Epidermal melanocyte (primary cell): ENCODE data around the gene KAT7.

Experiments used
- DNase-seq: peaks from one replicate; pipeline ENCODE4 v3.0.0; 2011; ENCODE audit warnings: low spot score; ENCODE audit not compliant: insufficient read length

The KAT7 gene

GRCh38 chr17:49841548-49841947 lies 53.1 kb downstream of the KAT7 start:
- no peak for DNase-seq

GRCh38 chr17:49842371-49842770 lies 53.9 kb downstream of the KAT7 start:
- DNase-seq: no peak

DNA sequence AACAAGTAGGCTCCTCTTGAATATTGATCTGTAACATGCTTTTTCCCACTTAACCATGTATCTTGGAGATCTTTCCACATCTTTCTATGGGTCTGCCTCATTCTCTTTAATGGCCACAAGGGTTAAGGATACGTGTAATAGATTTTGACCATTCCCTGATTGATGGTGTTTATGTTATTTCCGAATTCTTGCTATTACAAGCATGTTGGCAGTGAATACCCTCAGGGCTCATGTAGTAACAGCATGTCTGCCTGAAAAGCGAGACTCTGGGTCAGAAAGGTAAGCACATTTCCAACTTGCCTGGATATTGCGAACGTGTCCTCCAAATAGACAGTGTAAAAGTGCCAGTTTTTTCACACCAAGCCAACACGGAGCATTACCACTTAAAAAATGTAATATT lies 54.4 kb downstream of the KAT7 start:
- no peak for DNase-seq

GRCh38 chr17:49843774-49844350 lies 55.4 kb downstream of the KAT7 start:
- no peak for DNase-seq

DNA sequence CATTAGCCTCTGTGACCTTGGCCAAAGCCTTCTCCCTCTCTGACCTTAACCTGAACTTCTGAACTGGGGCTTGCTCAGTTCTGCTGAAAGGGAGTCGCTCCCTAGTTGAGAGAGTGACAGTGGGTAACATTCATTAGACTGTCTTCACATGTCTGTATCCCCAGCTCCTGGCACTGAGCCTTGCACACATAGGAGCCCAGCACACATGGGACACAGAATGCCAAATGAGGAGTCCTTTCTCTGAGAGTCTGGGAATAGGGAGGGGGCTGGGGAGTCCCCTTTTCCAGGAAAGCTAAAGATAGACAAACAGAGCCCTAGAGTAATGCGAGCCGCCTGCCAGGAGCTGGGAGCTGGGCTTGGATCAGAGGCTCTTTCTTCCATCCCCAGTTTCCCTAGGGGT lies 56.8 kb downstream of the KAT7 start:
- no peak for DNase-seq

- no peak for DNase-seq
Measured at GRCh38 chr17:49846938-49847712, 58.6 kb downstream of the KAT7 start.

- no peak for DNase-seq
Measured at GRCh38 chr17:49848019-49848473, 59.6 kb downstream of the KAT7 start, which contains the start of gene TAC4. TAC4 (minus strand) TSS chr17:49848069; CDS start chr17:49848017, 52 bp downstream.

- no peak for DNase-seq
Measured at GRCh38 chr17:49848739-49849138, 60.3 kb downstream of the KAT7 start.

DNA sequence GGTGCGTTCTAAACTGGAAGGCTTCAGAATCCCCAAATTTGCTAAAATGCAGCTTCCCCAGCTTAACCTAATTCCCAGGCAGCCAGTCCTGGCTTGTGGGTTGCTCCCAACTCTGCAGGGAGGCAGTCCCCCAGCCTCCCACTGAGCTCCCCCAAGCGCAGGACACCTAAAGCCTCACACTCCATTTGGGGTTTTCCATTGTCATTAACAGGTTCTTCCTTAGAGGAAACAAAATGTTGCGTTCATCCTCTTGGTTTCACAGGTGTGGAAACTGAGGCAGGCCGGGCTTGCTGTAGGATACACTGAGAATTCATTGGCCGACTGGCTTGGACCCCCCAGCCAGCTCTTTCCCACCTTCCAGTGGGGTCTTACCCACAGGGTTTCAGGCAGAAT lies 61.7 kb downstream of the KAT7 start:
- DNase-seq: no peak

- DNase-seq: no peak
Measured at GRCh38 chr17:49850772-49851386, 62.4 kb downstream of the KAT7 start.

DNA sequence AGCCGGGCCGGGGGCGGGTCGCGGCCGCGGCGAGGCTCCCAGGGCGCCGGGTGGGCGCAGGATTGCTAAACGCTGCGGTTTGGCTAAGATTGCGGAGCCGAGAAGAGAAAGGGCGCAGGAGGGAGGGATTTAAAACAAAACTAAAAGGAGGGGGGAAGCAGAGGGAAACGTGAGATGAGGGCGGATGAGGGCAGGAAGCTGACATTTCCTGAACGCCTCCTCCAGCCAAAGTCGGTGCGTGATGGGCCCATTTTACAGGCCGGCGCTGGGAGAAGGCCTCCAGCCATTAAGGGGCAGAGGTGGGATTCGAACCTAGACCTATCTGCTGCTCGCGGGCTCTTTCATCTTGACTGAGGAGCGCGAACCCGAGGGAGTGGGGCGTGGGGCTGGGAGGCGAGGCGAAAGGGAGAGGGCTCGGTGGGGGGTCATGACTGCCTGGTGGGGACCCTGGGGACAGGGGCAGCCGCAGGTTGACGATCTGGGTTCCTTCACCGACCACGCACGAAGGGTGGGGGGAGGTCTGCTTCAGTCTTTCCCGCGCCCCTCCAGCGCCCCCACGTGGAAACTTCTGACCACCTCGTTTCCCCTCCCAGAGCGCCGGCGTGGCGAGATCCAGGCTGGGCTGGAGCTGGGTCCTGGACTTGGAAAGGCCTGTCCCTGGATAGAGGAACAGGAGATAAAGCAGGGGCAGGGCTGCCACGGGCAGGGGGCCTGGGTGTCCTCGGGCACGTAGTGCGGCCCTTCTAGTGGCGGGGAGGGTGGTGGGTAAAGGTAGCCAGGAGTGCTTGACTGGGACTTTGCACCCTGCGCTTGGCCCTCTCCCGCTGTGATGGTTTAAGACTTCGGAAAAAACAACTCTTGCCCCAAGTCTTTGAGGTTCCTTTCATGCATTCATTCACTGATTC lies 63.2 kb downstream of the KAT7 start:
- DNase-seq: no peak

DNA sequence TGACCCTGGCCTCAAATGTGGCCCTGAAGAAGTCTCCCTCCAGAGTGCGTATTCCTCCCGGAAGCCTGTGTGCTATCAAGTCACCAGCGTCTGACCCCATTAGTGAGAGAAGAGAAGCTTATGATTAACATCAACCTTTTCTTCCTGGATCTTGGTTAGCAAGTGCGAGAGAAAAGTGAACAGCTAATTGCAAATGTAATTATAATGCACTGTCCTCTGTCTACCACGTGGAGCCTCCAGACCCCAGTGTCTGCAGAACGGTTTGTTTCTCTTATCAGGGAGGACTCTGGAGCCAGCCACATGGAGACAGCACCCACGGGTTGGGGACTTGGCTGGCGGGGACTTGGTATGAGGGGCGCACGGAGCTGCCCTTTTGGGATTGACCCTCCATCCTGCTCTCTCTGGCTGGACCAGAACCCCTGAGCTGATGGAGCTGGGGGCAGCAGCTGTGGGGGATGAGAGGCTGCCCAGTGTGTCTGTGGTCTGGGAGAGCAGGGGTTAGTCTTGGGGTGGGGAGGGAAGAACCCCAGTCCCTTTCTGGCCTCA lies 65.1 kb downstream of the KAT7 start:
- no peak for DNase-seq

DNA sequence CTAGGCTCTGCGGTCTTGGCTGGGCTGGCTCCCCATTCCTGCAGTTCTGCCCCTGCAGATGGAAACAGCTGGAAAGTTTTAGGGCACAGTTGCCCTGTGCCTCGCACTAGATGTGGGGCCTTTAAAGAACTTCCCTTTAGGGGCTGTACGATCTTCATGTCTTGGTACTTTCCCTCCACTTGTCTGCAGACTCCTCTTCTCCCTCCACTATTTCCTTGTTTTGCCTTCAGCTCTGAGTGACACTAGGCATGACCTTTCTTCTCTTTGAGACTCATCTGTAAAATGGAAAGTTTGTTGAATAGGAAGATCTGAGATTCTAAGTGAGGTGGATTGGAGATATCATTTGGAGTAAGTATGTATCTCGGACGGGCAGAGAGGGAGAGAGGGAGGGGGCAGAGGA lies 65.6 kb downstream of the KAT7 start:
- DNase-seq: no peak

DNA sequence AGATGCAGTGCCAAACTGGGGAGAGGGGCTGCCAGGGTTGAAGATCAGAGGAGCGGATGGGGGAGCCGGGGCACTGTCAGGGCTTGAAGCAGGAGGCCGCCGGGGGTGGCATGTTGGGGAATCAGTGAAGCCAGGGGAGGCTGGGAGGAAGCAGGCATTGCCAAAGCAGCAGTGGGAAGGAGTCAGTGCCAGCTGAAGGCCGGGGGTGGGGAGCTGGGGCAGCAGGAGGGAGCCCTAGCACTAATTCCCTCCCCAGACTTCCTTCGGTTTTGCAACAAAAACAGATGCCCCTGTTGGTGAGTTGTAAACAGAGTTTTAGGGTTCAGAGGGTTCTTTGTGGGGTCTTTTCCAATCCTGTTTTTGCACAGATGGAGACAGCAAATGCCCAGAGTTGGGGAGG lies 70.3 kb downstream of the KAT7 start:
- no peak for DNase-seq

DNA sequence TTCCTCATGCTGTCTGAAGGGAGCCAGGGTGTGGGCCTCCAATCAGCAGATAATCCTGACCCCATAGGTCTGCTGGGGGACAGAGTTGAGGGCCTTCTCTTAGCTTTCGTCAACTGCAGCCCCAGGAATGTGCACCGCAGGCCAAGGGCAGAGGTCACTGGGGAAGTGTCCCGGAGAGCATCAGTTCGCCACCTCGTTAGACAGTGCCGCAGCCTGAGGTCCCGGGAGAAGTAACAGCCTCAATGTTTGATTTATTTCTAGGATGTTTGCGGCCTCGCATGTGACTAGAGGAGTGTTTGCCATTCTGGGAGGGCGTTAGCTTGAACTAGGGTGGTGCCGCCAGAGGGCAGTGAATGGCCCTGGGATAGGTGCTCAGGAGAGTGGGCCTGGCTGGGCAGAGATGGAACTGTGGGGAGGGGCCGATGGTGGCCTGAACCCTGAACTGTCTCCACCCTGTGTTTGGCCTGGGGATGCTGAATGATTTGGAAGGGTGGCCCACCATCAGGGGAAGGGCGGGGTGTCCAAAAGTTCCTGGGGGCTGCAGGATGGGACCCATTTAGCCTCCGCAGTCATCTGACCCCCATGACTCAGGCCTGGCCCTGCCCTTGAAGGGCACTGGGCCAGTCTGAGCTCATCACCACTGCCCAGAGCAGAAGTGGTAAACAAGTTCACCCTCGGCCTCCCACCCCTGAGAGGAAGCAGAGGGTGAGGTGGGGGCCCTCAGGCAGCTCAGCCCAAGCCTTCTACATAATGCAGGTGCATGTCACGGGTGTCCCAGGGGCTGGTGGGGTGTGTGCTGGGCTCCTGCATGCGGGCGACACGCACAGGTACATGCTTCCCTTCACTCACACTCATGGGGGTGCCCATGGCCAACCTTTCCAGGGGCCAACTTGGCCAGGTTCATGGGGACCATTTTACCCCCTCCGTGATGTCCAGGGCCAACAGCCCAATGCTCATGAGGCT lies 71.8 kb downstream of the KAT7 start:
- no peak for DNase-seq

DNA sequence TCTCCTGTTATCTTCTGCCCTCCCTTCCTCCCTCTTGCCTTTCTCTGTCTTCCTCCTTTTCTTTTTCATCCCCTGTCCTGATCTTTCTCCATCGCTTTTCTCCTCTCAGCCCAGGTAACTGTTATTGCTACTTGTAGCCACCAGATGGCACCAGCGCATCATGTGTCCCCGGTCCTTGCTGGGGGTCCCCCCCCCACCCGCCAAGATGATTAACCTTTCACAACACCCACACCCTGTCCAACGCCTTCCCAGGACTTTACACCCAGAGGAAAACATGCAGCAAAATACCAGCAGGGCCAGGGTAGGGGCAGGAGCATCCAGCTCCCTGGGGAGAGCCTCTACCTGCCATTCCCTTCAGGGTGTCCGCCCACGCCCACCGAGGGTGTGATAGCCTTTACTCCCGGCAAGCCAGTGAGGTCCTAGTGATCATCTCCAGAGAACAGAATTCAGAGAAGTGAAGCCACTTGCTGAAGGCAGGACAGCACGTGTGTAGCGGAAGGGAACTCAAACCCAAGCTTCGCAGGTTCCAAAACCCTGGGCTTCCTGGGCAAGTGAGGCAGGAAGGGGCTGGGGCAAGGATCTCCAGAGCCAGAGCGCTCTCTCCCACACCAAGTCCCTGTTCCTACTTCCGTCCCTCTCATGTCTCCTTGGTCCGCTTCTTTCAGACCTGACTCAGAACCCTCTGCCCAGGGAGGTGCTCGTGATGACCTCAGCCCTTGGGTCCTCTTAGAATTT lies 72.8 kb downstream of the KAT7 start:
- DNase-seq: no peak

DNA sequence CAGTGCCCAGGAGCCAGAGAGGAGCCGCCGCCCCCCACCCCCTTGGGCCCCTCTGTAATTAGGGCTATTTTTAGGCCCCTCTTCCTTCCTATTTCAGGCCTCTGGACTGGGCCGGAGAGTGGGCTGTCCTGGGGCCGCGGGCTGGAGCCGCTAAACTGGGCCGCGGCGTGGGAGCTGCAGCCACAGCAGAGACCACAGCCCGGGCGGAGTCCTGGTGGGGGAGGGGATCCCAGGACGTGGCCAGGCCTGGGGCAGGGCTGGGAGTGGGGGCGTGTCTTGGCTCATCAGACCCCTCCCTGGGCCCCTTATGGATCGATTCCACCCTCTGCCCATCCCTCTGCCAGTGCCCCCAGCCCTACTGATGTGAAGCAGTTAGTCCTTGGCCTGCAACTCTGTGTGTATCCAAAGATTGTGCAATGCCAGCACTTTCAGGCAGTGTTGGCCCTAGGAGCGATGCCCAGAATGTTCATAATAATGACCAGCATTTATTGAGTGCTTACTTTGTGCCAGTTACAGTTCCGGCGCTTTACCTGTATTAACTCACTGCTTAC lies 74.4 kb downstream of the KAT7 start:
- no peak for DNase-seq

- no peak for DNase-seq
Measured at GRCh38 chr17:49866019-49866380, 77.5 kb downstream of the KAT7 start.

GRCh38 chr17:49866882-49867413 lies 78.5 kb downstream of the KAT7 start:
- no peak for DNase-seq
